Astrocyte of the cerebellum (primary cell): Measurements from ENCODE around the gene MAP3K20.
"Not testable (repeated sequence)": the region's sequence is repeated elsewhere in the genome, so short reads cannot be mapped to it uniquely, and the experiment has no call there.

Source experiments
- DNase-seq: peaks from one replicate; pipeline ENCODE4 v3.0.0-alpha.2; 2011; ENCODE audit warnings: low read depth
- H3K4me3 ChIP-seq: 2 replicates; pipeline ENCODE4 v1.5.1; 2011; ENCODE audit warnings: mild to moderate bottlenecking, low read depth, low read length, moderate library complexity
- CTCF ChIP-seq: IDR thresholded peaks from 2 replicates; pipeline ENCODE4 v1.5.1; 2012; ENCODE audit warnings: low read length, low read depth, moderate library complexity, mild to moderate bottlenecking; ENCODE audit errors: missing control alignments
- in situ Hi-C: cut with HindIII; loops from 2 replicates; pipeline ENCODE4 v1.10.0; 2017; ENCODE audit warnings: low sequenced_read_pairs

The MAP3K20 gene

GRCh38 chr2:173160618-173161017 is 85.0 kb downstream of the MAP3K20 start:
- TF ChIP-seq CTCF = no peak
- H3K4me3 ChIP-seq = no peak overlapping the region
- in situ Hi-C loops = no loop called here
- no peak for DNase-seq

GRCh38 chr2:173161040-173161439 is 85.4 kb downstream of the MAP3K20 start:
- in situ Hi-C loops = no loop called here
- H3K4me3 ChIP-seq = no peak overlapping the region
- DNase-seq = no peak
- TF ChIP-seq CTCF = no peak

GRCh38 chr2:173161507-173161906 is 85.9 kb downstream of the MAP3K20 start:
- in situ Hi-C loops = no loop called here
- H3K4me3 ChIP-seq = no peak overlapping the region
- DNase-seq = no peak
- TF ChIP-seq CTCF = no peak

- DNase-seq, in situ Hi-C loops, H3K4me3 ChIP-seq: not testable (repeated sequence)
Measured at GRCh38 chr2:173163357-173163756, 87.7 kb downstream of the MAP3K20 start.

GRCh38 chr2:173164396-173164795 is 88.8 kb downstream of the MAP3K20 start:
- in situ Hi-C loops = no loop called here
- TF ChIP-seq CTCF = no peak
- no peak for DNase-seq
- no peak overlapping the region for H3K4me3 ChIP-seq

GRCh38 chr2:173165443-173166238 is 90.0 kb downstream of the MAP3K20 start:
- H3K4me3 ChIP-seq = no peak overlapping the region
- no peak for DNase-seq
- no peak for TF ChIP-seq CTCF
- in situ Hi-C loops = no loop called here

- TF ChIP-seq CTCF = no peak
- in situ Hi-C loops = loop anchor here (5.0 kb wide), 1 partner anchor 36 kb away; no protein-coding TSS in a partner anchor
Measured at GRCh38 chr2:173171321-173171720, 95.7 kb downstream of the MAP3K20 start.

More at GRCh38 chr2:173171321-173171720, 95.7 kb downstream of the MAP3K20 start:
- no peak for DNase-seq
- H3K4me3 ChIP-seq = no peak overlapping the region
